Measurements from ENCODE around the gene MCUR1. TPM values are rescaled to one million over a fixed set of nuclear protein-coding genes. Genes with fewer than 3 reads are reported as not detected.

Gene MCUR1
- total and polyA plus RNA-seq, 2 of the 13 experiments (the other 11 are each of a cell fraction or from before 2014, with no cell fraction given) = 8.0 to 29.6 TPM

DNA sequence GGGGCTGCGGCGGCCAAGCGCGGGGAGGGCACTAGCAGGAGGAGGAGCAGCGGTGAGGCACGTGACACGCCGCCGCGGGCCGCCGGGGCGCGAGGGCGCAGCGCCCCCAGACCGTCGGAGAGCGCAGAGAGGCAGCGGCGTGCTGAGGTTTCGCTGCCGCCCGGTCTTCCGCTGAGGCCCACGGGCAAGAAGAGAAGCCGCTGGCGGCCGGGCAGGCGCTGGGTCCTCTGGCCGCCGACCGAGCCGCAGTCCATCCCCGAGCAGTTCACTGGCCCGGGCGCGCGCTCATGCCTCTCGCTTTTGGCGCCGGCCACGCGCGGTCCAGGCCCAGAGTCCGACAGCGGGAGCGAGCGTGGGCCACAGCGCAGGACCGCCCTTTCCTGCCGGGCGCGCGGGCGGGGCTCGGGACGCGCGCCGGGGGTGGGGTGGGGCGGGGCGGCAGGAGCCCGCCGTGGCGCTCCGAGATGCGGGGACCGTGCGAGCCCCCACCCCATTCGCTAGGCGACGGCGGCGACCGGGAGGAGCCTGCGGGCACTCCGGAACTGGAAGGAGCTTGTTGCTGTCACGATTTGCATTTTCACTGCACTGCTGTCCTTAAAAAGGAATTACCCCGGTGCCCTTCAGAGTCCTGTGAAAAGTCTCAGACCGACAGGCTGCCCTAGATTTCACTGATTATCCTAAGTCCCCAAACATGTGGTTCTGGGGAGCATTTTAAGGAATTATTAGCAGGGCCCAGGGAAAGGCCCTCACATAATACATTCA is at the start of gene MCUR1 (continued):
- TF ChIP-seq ZNF772 (CRISPR knock-in tag; IDR thresholded peaks at IDR 0.05) (peak; percentile 48; the same call in 1 of the 2 replicates), ZNF18 (CRISPR knock-in tag; IDR thresholded peaks at IDR 0.05; ENCODE audit: insufficient replicate concordance) (peak; percentile 66), ZNF546 (CRISPR knock-in tag; conservative IDR thresholded peaks at IDR 0.05) (peak; percentile 88), ZNF781 (CRISPR knock-in tag; IDR thresholded peaks at IDR 0.05; ENCODE audit: borderline replicate concordance, not compliant biosample characterization) (peak; percentile 22), ZNF251 (CRISPR knock-in tag; IDR thresholded peaks at IDR 0.05) (0 out of 2 replicates have a peak, but pooled peaks have one; percentile 72), USF2 (IDR thresholded peaks at IDR 0.05; ENCODE audit: low read depth, low read length) (peak; percentile 86), USF2 (CRISPR knock-in tag; IDR thresholded peaks at IDR 0.05; ENCODE audit: borderline replicate concordance) (peak; percentile 61; the same call in 1 of the 2 replicates), HDAC6 (IDR thresholded peaks at IDR 0.05; ENCODE audit: low read depth, low read length) (no peak), SALL1 (CRISPR knock-in tag; IDR thresholded peaks at IDR 0.05) (peak; percentile 81), HDAC2 (CRISPR knock-in tag; IDR thresholded peaks at IDR 0.05) (no peak), MED8 (CRISPR knock-in tag; IDR thresholded peaks at IDR 0.05; ENCODE audit: insufficient replicate concordance) (peak; percentile 68), MNT (IDR thresholded peaks at IDR 0.05) (no peak), YY1 (IDR thresholded peaks at IDR 0.05; ENCODE audit: insufficient read depth, insufficient replicate concordance, low read depth, low read length) (no peak), ZNF720 (CRISPR knock-in tag; IDR thresholded peaks at IDR 0.05) (no peak), MBNL3 (CRISPR knock-in tag; conservative IDR thresholded peaks at IDR 0.05) (no peak), MXI1 (IDR thresholded peaks at IDR 0.05; ENCODE audit: borderline replicate concordance, low read depth, low read length) (no peak), ZNF230 (CRISPR knock-in tag; IDR thresholded peaks at IDR 0.05) (peak; percentile 91; the same call in 1 of the 2 replicates), EP300 (IDR thresholded peaks at IDR 0.05; ENCODE audit: low read depth in 2 of 2, low read length in 2 of 2) (no peak), EP300 (CRISPR knock-in tag; IDR thresholded peaks at IDR 0.05; ENCODE audit: borderline replicate concordance) (no peak), SMAD1 (CRISPR knock-in tag; IDR thresholded peaks at IDR 0.05; ENCODE audit: borderline replicate concordance, low read depth) (peak; percentile 69), ZNF839 (CRISPR knock-in tag; IDR thresholded peaks at IDR 0.05; ENCODE audit: borderline replicate concordance) (peak; percentile 88; the same call in 1 of the 2 replicates), RAD21 (CRISPR knock-in tag; IDR thresholded peaks at IDR 0.05) (peak; percentile 66)
- TF ChIP-seq, protein P1, sequence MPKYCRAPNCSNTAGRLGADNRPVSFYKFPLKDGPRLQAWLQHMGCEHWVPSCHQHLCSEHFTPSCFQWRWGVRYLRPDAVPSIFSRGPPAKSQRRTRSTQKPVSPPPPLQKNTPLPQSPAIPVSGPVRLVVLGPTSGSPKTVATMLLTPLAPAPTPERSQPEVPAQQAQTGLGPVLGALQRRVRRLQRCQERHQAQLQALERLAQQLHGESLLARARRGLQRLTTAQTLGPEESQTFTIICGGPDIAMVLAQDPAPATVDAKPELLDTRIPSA (CRISPR knock-in tag; IDR thresholded peaks at IDR 0.05; ENCODE audit: borderline replicate concordance) = no peak

Measured in HepG2 (cell line).